ENCODE measurements around the gene PPP1R1B. TPM values are rescaled to one million over a fixed set of nuclear protein-coding genes. Genes with fewer than 3 reads are reported as not detected.

Gene PPP1R1B
- total RNA-seq, 1 donor: not detected

DNA sequence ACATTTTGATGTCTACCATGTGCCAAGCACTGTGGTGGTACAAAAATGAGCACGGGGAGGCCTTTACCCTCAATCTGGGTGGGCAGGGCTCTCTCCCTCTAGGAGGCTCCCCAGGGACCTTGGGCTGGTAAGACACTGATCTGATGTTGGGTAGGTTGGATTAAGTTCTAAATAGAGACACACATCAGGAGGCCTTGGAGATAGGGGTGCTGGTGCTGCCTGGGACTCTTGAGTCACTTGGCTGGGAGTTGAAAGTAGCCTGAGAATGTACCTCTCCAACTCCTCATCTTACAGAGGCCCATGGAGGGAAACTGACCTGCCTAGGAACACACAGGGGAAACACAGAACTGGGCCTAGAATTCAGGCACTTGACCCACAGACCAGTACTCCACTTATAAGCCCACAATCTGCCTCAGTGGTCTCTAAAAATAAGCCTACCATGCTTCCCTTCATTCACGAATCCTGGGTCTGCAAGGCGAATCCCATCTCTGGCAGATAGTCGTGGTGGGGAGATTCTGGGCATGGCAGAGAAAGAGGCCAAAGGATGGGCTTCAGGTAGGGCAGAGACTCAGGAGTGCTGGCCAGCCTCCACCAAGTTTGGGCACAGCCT lies 17.2 kb upstream of the PPP1R1B start:
- TF ChIP-seq, protein P1, sequence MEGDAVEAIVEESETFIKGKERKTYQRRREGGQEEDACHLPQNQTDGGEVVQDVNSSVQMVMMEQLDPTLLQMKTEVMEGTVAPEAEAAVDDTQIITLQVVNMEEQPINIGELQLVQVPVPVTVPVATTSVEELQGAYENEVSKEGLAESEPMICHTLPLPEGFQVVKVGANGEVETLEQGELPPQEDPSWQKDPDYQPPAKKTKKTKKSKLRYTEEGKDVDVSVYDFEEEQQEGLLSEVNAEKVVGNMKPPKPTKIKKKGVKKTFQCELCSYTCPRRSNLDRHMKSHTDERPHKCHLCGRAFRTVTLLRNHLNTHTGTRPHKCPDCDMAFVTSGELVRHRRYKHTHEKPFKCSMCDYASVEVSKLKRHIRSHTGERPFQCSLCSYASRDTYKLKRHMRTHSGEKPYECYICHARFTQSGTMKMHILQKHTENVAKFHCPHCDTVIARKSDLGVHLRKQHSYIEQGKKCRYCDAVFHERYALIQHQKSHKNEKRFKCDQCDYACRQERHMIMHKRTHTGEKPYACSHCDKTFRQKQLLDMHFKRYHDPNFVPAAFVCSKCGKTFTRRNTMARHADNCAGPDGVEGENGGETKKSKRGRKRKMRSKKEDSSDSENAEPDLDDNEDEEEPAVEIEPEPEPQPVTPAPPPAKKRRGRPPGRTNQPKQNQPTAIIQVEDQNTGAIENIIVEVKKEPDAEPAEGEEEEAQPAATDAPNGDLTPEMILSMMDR (IDR thresholded peaks at IDR 0.05; ENCODE audit: insufficient read depth, low read depth, low read length): no peak
- no peak overlapping the region for H3K4me3 ChIP-seq (ENCODE audit: low read depth, low read length)
- DNase-seq (ENCODE audit: low read depth): no peak

DNA sequence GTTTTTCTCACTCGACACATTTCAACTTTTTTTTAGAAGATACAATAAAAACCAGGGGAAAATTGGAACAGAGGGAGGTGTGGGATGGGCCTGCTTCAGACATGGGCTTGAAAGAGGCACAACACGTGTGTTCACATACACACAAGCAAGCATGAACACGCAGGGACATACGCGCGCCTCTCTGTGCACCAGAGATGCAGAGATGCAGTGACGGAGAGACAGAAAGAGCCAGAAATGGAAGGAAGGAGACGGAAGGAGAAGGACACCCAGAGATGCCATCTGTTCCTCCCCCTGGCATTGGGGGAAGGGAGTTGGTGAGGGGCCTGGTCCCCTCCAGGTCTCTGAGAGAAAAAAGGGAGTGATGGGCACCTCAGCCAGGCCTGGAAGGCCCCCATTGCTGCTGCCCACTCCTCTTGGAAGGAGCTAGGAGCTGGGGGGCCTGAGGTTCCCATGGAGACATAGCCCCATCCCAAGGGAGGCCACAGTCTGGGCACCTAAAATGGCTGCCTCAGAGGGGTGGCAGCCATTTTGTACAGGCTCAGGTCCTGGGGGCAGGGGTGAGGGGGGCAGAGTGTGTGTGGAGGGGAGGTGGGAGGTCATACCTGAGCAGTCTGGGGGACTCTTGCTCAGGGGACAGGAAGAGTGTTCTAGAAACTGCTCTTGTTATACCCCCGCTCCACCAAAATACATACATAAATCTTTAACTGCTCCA lies 15.2 kb upstream of the PPP1R1B start:
- TF ChIP-seq, protein P1 (IDR thresholded peaks at IDR 0.05; ENCODE audit: insufficient read depth, low read depth, low read length): no peak
- no peak overlapping the region for H3K4me3 ChIP-seq (ENCODE audit: low read depth, low read length)
- DNase-seq (ENCODE audit: low read depth): no peak

DNA sequence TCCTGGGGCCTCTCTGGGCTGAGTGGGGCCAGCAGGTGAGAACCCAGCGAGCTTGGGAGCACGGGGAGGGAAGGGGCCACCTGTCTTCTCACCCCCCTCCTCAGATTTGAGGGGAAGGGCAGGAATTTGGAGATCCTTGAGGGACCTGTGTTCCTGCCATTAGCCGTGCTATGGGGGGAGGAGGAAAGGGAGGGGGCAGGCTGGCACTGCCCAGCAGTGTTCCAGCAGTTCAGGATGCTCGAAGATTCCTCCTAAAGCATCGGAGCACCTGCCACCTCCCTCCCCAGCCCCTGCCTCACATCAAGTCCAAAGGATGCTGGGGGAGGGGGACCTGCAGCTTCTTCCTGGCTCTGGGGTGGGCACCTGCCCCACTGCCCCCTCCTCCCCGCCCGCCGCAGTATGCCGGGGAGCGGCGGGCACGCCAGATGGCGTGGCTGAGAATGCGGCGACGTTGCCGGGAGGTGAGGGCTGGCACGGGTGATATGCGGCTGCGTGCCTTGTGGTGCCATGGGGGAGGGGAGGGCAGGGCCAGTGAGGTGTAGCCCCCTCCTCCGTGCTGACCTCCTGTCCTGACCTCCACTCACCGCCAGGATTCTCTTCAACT lies 14.4 kb upstream of the PPP1R1B start:
- TF ChIP-seq, protein P1 (IDR thresholded peaks at IDR 0.05; ENCODE audit: insufficient read depth, low read depth, low read length): no peak
- no peak overlapping the region for H3K4me3 ChIP-seq (ENCODE audit: low read depth, low read length)
- DNase-seq (ENCODE audit: low read depth): no peak

DNA sequence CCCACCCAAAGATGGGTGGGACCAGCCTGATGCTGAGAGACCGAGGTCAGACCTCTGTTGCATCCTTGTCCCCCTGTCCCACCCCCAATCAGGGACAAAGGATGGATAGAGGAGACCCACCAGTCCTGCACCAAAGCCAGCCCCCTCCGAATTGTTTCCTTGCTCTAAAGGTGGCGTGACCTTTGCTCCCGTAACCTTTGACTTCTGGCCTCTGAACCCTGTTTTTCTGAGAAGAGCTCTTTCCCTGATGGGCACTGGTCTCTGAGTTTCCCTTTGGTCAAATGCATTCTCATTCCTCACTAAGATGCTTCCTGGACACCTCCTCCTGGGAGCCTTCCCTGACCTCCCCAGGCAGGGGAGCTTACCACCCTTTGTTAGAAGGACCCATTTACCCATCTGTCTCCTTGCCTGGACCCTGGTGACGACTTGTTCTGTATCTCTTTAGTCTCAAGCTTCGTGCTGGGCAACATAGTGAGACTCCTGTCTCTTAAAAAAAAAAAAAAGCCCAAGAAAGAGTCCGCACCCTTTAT lies 13.8 kb upstream of the PPP1R1B start:
- DNase-seq (ENCODE audit: low read depth): no peak
- no peak overlapping the region for H3K4me3 ChIP-seq (ENCODE audit: low read depth, low read length)
- TF ChIP-seq, protein P1 (IDR thresholded peaks at IDR 0.05; ENCODE audit: insufficient read depth, low read depth, low read length): no peak

DNA sequence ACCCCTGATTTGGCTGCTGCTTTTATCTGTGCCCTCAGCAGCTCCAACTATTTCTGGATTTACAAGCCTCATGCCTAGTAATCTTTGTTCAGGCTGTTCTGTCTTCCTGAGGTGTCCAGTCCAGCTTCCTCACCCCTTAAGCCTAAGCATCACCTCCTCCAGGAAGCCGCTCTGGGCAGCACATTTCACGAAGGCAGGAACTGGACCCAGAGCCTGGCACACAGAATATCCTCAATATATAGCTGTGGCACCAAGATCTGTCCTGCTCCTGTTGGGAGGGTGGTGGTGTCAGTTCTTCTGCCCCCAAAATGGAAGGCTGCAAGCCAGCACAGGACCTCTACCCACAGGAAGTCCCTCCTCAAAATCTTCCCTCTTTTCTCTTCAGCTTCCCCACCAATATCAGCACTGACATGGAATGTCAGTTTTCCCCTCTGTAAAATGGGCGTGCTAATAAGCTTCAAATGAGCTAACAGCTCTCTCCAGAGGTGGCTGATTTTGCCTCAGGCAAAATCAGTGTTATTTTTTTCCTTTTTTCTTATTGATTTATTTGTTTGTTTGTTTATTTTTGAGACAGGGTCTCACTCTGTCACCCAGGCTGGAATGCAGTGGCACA lies 12.1 kb upstream of the PPP1R1B start:
- TF ChIP-seq, protein P1 (IDR thresholded peaks at IDR 0.05; ENCODE audit: insufficient read depth, low read depth, low read length): no peak
- H3K4me3 ChIP-seq (ENCODE audit: low read depth, low read length): no peak overlapping the region
- no peak for DNase-seq (ENCODE audit: low read depth)

DNA sequence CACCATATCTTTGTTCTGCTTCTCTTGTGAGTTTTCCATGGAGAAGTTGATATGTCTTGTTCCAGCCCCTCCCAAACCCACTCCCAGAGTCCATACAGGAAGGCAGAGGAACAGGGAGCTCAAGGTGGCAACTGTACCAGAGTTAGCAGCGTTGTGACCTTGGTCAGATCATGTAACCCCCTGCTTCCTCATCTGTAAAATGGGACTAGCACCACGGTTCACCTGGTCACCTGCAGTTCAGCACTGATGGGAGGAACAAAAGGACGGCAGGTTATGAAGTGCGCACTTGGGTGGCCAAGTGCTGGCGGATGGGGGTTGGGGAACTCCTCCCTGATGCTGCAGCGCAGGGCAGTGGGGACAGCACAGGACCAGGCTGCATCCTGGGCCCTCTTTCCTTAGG lies 11.3 kb upstream of the PPP1R1B start:
- H3K4me3 ChIP-seq (ENCODE audit: low read depth, low read length): no peak overlapping the region
- no peak for DNase-seq (ENCODE audit: low read depth)
- TF ChIP-seq, protein P1 (IDR thresholded peaks at IDR 0.05; ENCODE audit: insufficient read depth, low read depth, low read length): no peak

Data from fibroblast of villous mesenchyme (primary cell).